AG09309 (cell line): Measurements from ENCODE around the gene CRHR1.

Experiments used
- DNase-seq: peaks from one replicate; pipeline ENCODE4 v3.0.0-alpha.2; 2010; ENCODE audit warnings: low read depth
- H3K4me3 ChIP-seq: 2 replicates; pipeline ENCODE4 v1.5.1; 2011; ENCODE audit warnings: mild to moderate bottlenecking, low read depth, low read length, moderate library complexity; ENCODE audit not compliant: control insufficient read depth
- CTCF ChIP-seq: IDR thresholded peaks from 2 replicates; pipeline ENCODE4 v1.5.1; 2011; ENCODE audit warnings: mild to moderate bottlenecking, low read depth, low read length, inconsistent platforms; ENCODE audit not compliant: insufficient read depth, control insufficient read depth; ENCODE audit errors: missing control alignments

The CRHR1 gene

GRCh38 chr17:45750779-45751440, 33.2 kb upstream of the CRHR1 start:
- no peak overlapping the region for H3K4me3 ChIP-seq
- TF ChIP-seq CTCF = no peak
- no peak for DNase-seq

GRCh38 chr17:45751466-45751865, 32.7 kb upstream of the CRHR1 start:
- H3K4me3 ChIP-seq = no peak overlapping the region
- DNase-seq = no peak
- TF ChIP-seq CTCF = no peak

- H3K4me3 ChIP-seq = no peak overlapping the region
- no peak for TF ChIP-seq CTCF
- no peak for DNase-seq
Observed at GRCh38 chr17:45752246-45752645, 31.9 kb upstream of the CRHR1 start.

GRCh38 chr17:45753645-45754225, 30.4 kb upstream of the CRHR1 start:
- no peak overlapping the region for H3K4me3 ChIP-seq
- no peak for DNase-seq
- no peak for TF ChIP-seq CTCF

- no peak for TF ChIP-seq CTCF
- DNase-seq = no peak
- no peak overlapping the region for H3K4me3 ChIP-seq
Observed at GRCh38 chr17:45755050-45755449, 29.1 kb upstream of the CRHR1 start.

GRCh38 chr17:45756266-45756991, 27.7 kb upstream of the CRHR1 start:
- no peak overlapping the region for H3K4me3 ChIP-seq
- DNase-seq = no peak
- TF ChIP-seq CTCF = no peak
